Measurements from ENCODE around the gene UBE3D. TPM values are rescaled to one million over a fixed set of nuclear protein-coding genes. Genes with fewer than 3 reads are reported as not detected.
"Not testable (repeated sequence)": the region's sequence is repeated elsewhere in the genome, so short reads cannot be mapped to it uniquely, and the experiment has no call there.

UBE3D gene
- total RNA-seq, 1 experiment from 2014 or later: 10.9 TPM

GRCh38 chr6:82862543-82862942, 203.1 kb downstream of the UBE3D start:
- no peak overlapping the region for H3K4me3 ChIP-seq (ENCODE audit: low read depth, low read length)
- intact Hi-C loops (cut with micrococcal nuclease; ENCODE audit: unreplicated experiment): no loop called here

GRCh38 chr6:82861121-82861520, 204.5 kb downstream of the UBE3D start:
- POLR2A ChIA-PET: no interaction called here
- TF ChIP-seq CTCF (IDR thresholded peaks at IDR 0.05; ENCODE audit: insufficient read depth in 1 of 2, low read depth in 1 of 2, low read length in 1 of 2, severe bottlenecking in 1 of 2, unreplicated experiment in 1 of 2): no peak
- Histone ChIP-seq H3K9me3 (no peaks in the 10 kb centered on the region), H3K4me1 (no peaks in the 10 kb centered on the region), H3K4me3 (ENCODE audit: low read depth, low read length) (no peak overlapping the region), H3K27me3 (replicated peaks; ENCODE audit: control insufficient read depth, insufficient read depth, low read length) (no peaks in the 10 kb centered on the region), H3K36me3 (ENCODE audit: control insufficient read depth, insufficient read depth, low read length) (no peaks in the 10 kb centered on the region)
- H3K27me3 Mint-ChIP-seq (ENCODE audit: insufficient read depth, unreplicated experiment): no peaks in the 10 kb centered on the region
- BruUV-seq (replicated peaks): no TSS peak
- H3K4me3 Mint-ChIP-seq (ENCODE audit: unreplicated experiment): no peak overlapping the region
- no peaks in the 10 kb centered on the region for H3K9me3 Mint-ChIP-seq (ENCODE audit: unreplicated experiment)
- intact Hi-C loops (cut with micrococcal nuclease; ENCODE audit: unreplicated experiment): no loop called here
- H3K4me1 Mint-ChIP-seq (ENCODE audit: low read depth, unreplicated experiment): no peaks in the 10 kb centered on the region
- no peaks in the 10 kb centered on the region for H3K36me3 Mint-ChIP-seq (ENCODE audit: insufficient read depth, unreplicated experiment)
- no peak overlapping the region for H3K27ac Mint-ChIP-seq (ENCODE audit: unreplicated experiment)
- CTCF ChIA-PET: no interaction called here
- DNase-seq: no peak

More at GRCh38 chr6:82862543-82862942, 203.1 kb downstream of the UBE3D start:
- Mint-ChIP-seq H3K4me1 (ENCODE audit: low read depth, unreplicated experiment) (no peaks in the 10 kb centered on the region), H3K27ac (ENCODE audit: unreplicated experiment) (no peak overlapping the region), H3K36me3 (ENCODE audit: insufficient read depth, unreplicated experiment) (no peaks in the 10 kb centered on the region), H3K4me3 (ENCODE audit: unreplicated experiment) (no peak overlapping the region), H3K27me3 (ENCODE audit: insufficient read depth, unreplicated experiment) (peaks cover 4% of the 10 kb centered on the region), H3K9me3 (ENCODE audit: unreplicated experiment) (no peaks in the 10 kb centered on the region)
- Histone ChIP-seq H3K4me1 (no peaks in the 10 kb centered on the region), H3K9me3 (no peaks in the 10 kb centered on the region), H3K36me3 (ENCODE audit: control insufficient read depth, insufficient read depth, low read length) (no peaks in the 10 kb centered on the region), H3K27me3 (replicated peaks; ENCODE audit: control insufficient read depth, insufficient read depth, low read length) (no peaks in the 10 kb centered on the region)
- ChIA-PET POLR2A (no interaction called here), CTCF (no interaction called here)
- no peak for DNase-seq
- TF ChIP-seq CTCF (IDR thresholded peaks at IDR 0.05; ENCODE audit: insufficient read depth in 1 of 2, low read depth in 1 of 2, low read length in 1 of 2, severe bottlenecking in 1 of 2, unreplicated experiment in 1 of 2): no peak
- BruUV-seq (replicated peaks): no TSS peak

GRCh38 chr6:82856077-82856476, 209.6 kb downstream of the UBE3D start:
- H3K27ac Mint-ChIP-seq (ENCODE audit: unreplicated experiment); intact Hi-C loops (cut with micrococcal nuclease; ENCODE audit: unreplicated experiment); H3K36me3 Mint-ChIP-seq (ENCODE audit: insufficient read depth, unreplicated experiment); H3K4me1 ChIP-seq; H3K27me3 ChIP-seq (replicated peaks; ENCODE audit: control insufficient read depth, insufficient read depth, low read length); H3K4me3 Mint-ChIP-seq (ENCODE audit: unreplicated experiment); H3K9me3 ChIP-seq; CTCF ChIA-PET; H3K36me3 ChIP-seq (ENCODE audit: control insufficient read depth, insufficient read depth, low read length); DNase-seq; H3K4me1 Mint-ChIP-seq (ENCODE audit: low read depth, unreplicated experiment); BruUV-seq (replicated peaks); H3K4me3 ChIP-seq (ENCODE audit: low read depth, low read length); POLR2A ChIA-PET; H3K9me3 Mint-ChIP-seq (ENCODE audit: unreplicated experiment): not testable (repeated sequence)
- H3K27me3 Mint-ChIP-seq (ENCODE audit: insufficient read depth, unreplicated experiment): peaks cover 12% of the 10 kb centered on the region

- CTCF ChIA-PET; BruUV-seq (replicated peaks); H3K27me3 ChIP-seq (replicated peaks; ENCODE audit: control insufficient read depth, insufficient read depth, low read length); POLR2A ChIA-PET; H3K9me3 Mint-ChIP-seq (ENCODE audit: unreplicated experiment); H3K4me3 Mint-ChIP-seq (ENCODE audit: unreplicated experiment); H3K4me3 ChIP-seq (ENCODE audit: low read depth, low read length); H3K36me3 ChIP-seq (ENCODE audit: control insufficient read depth, insufficient read depth, low read length); H3K4me1 ChIP-seq; H3K27ac Mint-ChIP-seq (ENCODE audit: unreplicated experiment); DNase-seq; H3K4me1 Mint-ChIP-seq (ENCODE audit: low read depth, unreplicated experiment); intact Hi-C loops (cut with micrococcal nuclease; ENCODE audit: unreplicated experiment); H3K9me3 ChIP-seq; H3K36me3 Mint-ChIP-seq (ENCODE audit: insufficient read depth, unreplicated experiment): not testable (repeated sequence)
- peaks cover 13% of the 10 kb centered on the region for H3K27me3 Mint-ChIP-seq (ENCODE audit: insufficient read depth, unreplicated experiment)
Observed at GRCh38 chr6:82852904-82853303, 212.7 kb downstream of the UBE3D start.

Measured in Caco-2 (cell line).